HEK293 (cell line): ENCODE results near the gene FRAS1.
A peak's percentile ranks its signal among the peaks of the same experiment; 100 is the strongest.

Experiments used
- CTCF ChIA-PET: fragments of 350-600 bp; formaldehyde crosslinking; extraction: SDS; loops from one replicate; lab custom pipeline; 2021; ENCODE audit warnings: antibody characterized with exemption; lab: Yijun Ruan, JAX
- POLR2A ChIA-PET: fragments of 300-600 bp; formaldehyde crosslinking; extraction: SDS; loops from one replicate; lab custom pipeline; 2020; ENCODE audit warnings: antibody characterized with exemption, inconsistent platforms; lab: Yijun Ruan, JAX
- H3K27ac ChIP-seq: fragments of 200-500 bp; sonication (Bioruptor generic); 2 replicates; pipeline ENCODE4 v1.5.1; 2014; ENCODE audit warnings: low read depth, low read length, control low read depth, inconsistent platforms; ENCODE audit errors: extremely low read depth
- H3K36me3 ChIP-seq, 2 experiments: fragments of 200-500 bp in 1 of 2; sonication (Bioruptor generic) in 1 of 2; 1 replicate in 1 of 2; 2 replicates in 1 of 2; pipeline ENCODE4 v1.5.1; 2014 to 2017; ENCODE audit warnings: inconsistent platforms in 2 of 2, low read length in 2 of 2; ENCODE audit not compliant: control insufficient read depth in 2 of 2, insufficient read depth in 1 of 2
- H3K4me1 ChIP-seq: fragments of 200-500 bp; sonication (Bioruptor generic); 2 replicates; pipeline ENCODE4 v1.5.1; 2014; ENCODE audit warnings: mild to moderate bottlenecking, low read length, inconsistent platforms; ENCODE audit not compliant: control insufficient read depth, insufficient read depth
- H3K4me3 ChIP-seq: 2 replicates; pipeline ENCODE4 v1.5.1; 2011; ENCODE audit warnings: low read depth, mild to moderate bottlenecking, control low read depth, low read length, moderate library complexity
- H3K9me3 ChIP-seq: fragments of 200-500 bp; sonication (Bioruptor generic); 2 replicates; pipeline ENCODE4 v1.5.1; 2014; ENCODE audit warnings: low read depth, low read length, inconsistent platforms; ENCODE audit not compliant: control insufficient read depth, insufficient read depth
- AEBP2 ChIP-seq: fragments of 450-650 bp; formaldehyde crosslinking; IDR thresholded peaks from 2 replicates; pipeline ENCODE4 v1.5.1; 2016; ENCODE audit warnings: missing biosample characterization, missing genetic modification characterization, borderline replicate concordance
- BCL6B ChIP-seq: fragments of 450-650 bp; formaldehyde crosslinking; IDR thresholded peaks from 2 replicates; pipeline ENCODE4 v1.5.1; 2017; ENCODE audit warnings: missing biosample characterization, missing genetic modification characterization
- GLIS1 ChIP-seq: fragments of 450-650 bp; formaldehyde crosslinking; IDR thresholded peaks from 2 replicates; pipeline ENCODE4 v1.5.1; 2016; ENCODE audit warnings: missing biosample characterization, missing genetic modification characterization
- KLF10 ChIP-seq: fragments of 450-650 bp; IDR thresholded peaks from 2 replicates; pipeline ENCODE4 v1.5.1; 2018; ENCODE audit warnings: missing biosample characterization, mild to moderate bottlenecking, missing genetic modification characterization
- PBX3 ChIP-seq: sonication (generic); formaldehyde crosslinking; IDR thresholded peaks from 2 replicates; pipeline ENCODE4 v1.8.1; 2022; ENCODE audit warnings: mild to moderate bottlenecking, moderate library complexity, missing genetic modification reagents
- ZBTB1 ChIP-seq: fragments of 450-650 bp; formaldehyde crosslinking; IDR thresholded peaks from 2 replicates; pipeline ENCODE4 v1.5.1; 2016; ENCODE audit warnings: missing biosample characterization, missing genetic modification characterization
- ZEB2 ChIP-seq: fragments of 450-650 bp; formaldehyde crosslinking; IDR thresholded peaks from 2 replicates; pipeline ENCODE4 v1.5.1; 2016; ENCODE audit warnings: missing biosample characterization, missing genetic modification characterization
- ZFHX2 ChIP-seq: fragments of 450-650 bp; formaldehyde crosslinking; conservative IDR thresholded peaks from 2 replicates; pipeline ENCODE4 v1.5.1; 2016; ENCODE audit warnings: missing biosample characterization, missing genetic modification characterization
- ZIC2 ChIP-seq: fragments of 450-650 bp; formaldehyde crosslinking; IDR thresholded peaks from 2 replicates; pipeline ENCODE4 v1.5.1; 2016; ENCODE audit warnings: missing biosample characterization, missing genetic modification characterization
- ZNF292 ChIP-seq: fragments of 450-650 bp; formaldehyde crosslinking; IDR thresholded peaks from 2 replicates; pipeline ENCODE4 v1.5.1; 2016; ENCODE audit warnings: low read depth, missing biosample characterization, missing genetic modification characterization, borderline replicate concordance
- ZNF341 ChIP-seq: fragments of 450-650 bp; formaldehyde crosslinking; IDR thresholded peaks from 2 replicates; pipeline ENCODE4; 2016; ENCODE audit warnings: low read depth, missing biosample characterization, missing genetic modification characterization
- ZNF510 ChIP-seq: fragments of 450-650 bp; formaldehyde crosslinking; IDR thresholded peaks from 2 replicates; pipeline ENCODE4 v1.5.1; 2018; ENCODE audit warnings: mild to moderate bottlenecking, missing genetic modification characterization, missing biosample characterization; ENCODE audit not compliant: insufficient replicate concordance
- ZNF600 ChIP-seq: fragments of 450-650 bp; formaldehyde crosslinking; IDR thresholded peaks from 2 replicates; pipeline ENCODE4 v1.5.1; 2016; ENCODE audit warnings: missing biosample characterization, missing genetic modification characterization
- TF ChIP-seq, protein P1 (sequence below): fragments of 450-650 bp; formaldehyde crosslinking; IDR thresholded peaks from 2 replicates; pipeline ENCODE4 v1.5.1; 2016; ENCODE audit warnings: missing biosample characterization, missing genetic modification characterization

Gene FRAS1

DNA sequence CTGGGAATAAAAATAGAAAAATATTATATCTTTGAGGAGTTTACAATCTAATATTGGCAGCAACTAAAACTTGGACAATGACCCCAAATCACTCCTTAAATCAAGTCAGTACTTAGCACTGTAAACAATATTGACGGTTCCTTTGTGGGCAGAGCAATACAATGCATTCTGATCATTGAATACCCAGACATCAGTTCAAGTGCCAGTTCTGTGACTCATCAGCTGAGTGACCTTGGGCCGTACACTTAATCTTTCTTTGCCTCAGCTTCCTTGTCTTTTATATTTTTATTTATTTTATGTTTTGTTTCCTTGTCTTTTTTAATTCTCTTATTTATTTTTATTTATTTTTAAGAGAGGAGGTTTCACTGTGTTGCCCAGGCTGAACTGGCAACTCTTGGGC, 382.2 kb downstream of the FRAS1 start (continued):
- TF ChIP-seq ZNF292 (tag by site-specific recombination) = no peak
- no peak for TF ChIP-seq KLF10
- TF ChIP-seq ZBTB1 (tag by site-specific recombination) = no peak
- TF ChIP-seq ZNF510 (tag by site-specific recombination) = no peak
- no peak for TF ChIP-seq ZNF341
- no peak for TF ChIP-seq BCL6B (tag by site-specific recombination)
- TF ChIP-seq GLIS1 (tag by site-specific recombination) = no peak
- no peak for TF ChIP-seq ZEB2 (tag by site-specific recombination)

GRCh38 chr4:78441756-78442155, 384.6 kb downstream of the FRAS1 start:
- Histone ChIP-seq H3K27ac (no peak overlapping the region), H3K36me3 (peaks cover 0 to 7% of the 10 kb centered on the region in 2 experiments; a peak in 1 of 3 replicates), H3K4me1 (no peaks in the 10 kb centered on the region), H3K4me3 (no peak overlapping the region), H3K9me3 (no peaks in the 10 kb centered on the region)
- TF ChIP-seq GLIS1 (tag by site-specific recombination) (no peak), ZBTB1 (tag by site-specific recombination) (no peak), ZFHX2 (tag by site-specific recombination) (no peak), ZIC2 (peak; percentile 35; the same call in 1 of the 2 replicates)
- POLR2A ChIA-PET = no interaction called here
- CTCF ChIA-PET = no interaction called here

- TF ChIP-seq ZNF600 (no peak), AEBP2 (no peak), PBX3 (no peak)
- H3K9me3 ChIP-seq = no peaks in the 10 kb centered on the region
- H3K4me1 ChIP-seq = no peaks in the 10 kb centered on the region
- ChIA-PET CTCF (interaction anchor here (0.6 to 0.7 kb wide), 2 partner anchors 10 to 1093 kb away, joined by 3 read pairs; no protein-coding TSS in a partner anchor), POLR2A (no interaction called here)
- peaks cover 0 to 8% of the 10 kb centered on the region in 2 experiments; a peak in 1 of 3 replicates for H3K36me3 ChIP-seq
- no peak overlapping the region for H3K4me3 ChIP-seq
- H3K27ac ChIP-seq = no peak overlapping the region
These were observed 389.5 kb downstream of the FRAS1 start for GRCh38 chr4:78446619-78447018.

- no peaks in the 10 kb centered on the region for H3K4me1 ChIP-seq
- H3K9me3 ChIP-seq = no peaks in the 10 kb centered on the region
- no peak overlapping the region for H3K27ac ChIP-seq
- H3K4me3 ChIP-seq = no peak overlapping the region
- peaks cover 0 to 22% of the 10 kb centered on the region in 2 experiments; a peak in 1 of 3 replicates for H3K36me3 ChIP-seq
- TF ChIP-seq, protein P1, sequence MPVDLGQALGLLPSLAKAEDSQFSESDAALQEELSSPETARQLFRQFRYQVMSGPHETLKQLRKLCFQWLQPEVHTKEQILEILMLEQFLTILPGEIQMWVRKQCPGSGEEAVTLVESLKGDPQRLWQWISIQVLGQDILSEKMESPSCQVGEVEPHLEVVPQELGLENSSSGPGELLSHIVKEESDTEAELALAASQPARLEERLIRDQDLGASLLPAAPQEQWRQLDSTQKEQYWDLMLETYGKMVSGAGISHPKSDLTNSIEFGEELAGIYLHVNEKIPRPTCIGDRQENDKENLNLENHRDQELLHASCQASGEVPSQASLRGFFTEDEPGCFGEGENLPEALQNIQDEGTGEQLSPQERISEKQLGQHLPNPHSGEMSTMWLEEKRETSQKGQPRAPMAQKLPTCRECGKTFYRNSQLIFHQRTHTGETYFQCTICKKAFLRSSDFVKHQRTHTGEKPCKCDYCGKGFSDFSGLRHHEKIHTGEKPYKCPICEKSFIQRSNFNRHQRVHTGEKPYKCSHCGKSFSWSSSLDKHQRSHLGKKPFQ = peak; percentile 84
- TF ChIP-seq PBX3 = no peak
- TF ChIP-seq, all 188 proteins: peak for 1
- ChIA-PET CTCF (no interaction called here), POLR2A (no interaction called here)
These were observed 394.3 kb downstream of the FRAS1 start for GRCh38 chr4:78451407-78451806.
